BJ (cell line): Measurements from ENCODE around the gene APBB1IP. TPM values are rescaled to one million over a fixed set of nuclear protein-coding genes. Genes with fewer than 3 reads are reported as not detected.

Experiments used
- CTCF ChIA-PET: fragments of 350-600 bp; formaldehyde crosslinking; extraction: SDS; loops from one replicate; lab custom pipeline; 2021; ENCODE audit warnings: antibody characterized with exemption, inconsistent platforms; lab: Yijun Ruan, JAX
- POLR2A ChIA-PET: fragments of 300-600 bp; sonication (Branson Sonifier 250); formaldehyde crosslinking; extraction: SDS; loops from one replicate; lab custom pipeline; 2021; ENCODE audit warnings: antibody characterized with exemption; lab: Charles Lee
- DNase-seq: peaks from one replicate; pipeline ENCODE4 v3.0.0-alpha.2; 2011; ENCODE audit warnings: low read depth
- H3K27me3 ChIP-seq: 2 replicates; pipeline ENCODE4 v1.6.0; 2011; ENCODE audit warnings: low read length; ENCODE audit not compliant: control insufficient read depth, insufficient read depth
- H3K36me3 ChIP-seq: 2 replicates; pipeline ENCODE4 v1.5.1; 2011; ENCODE audit warnings: low read length; ENCODE audit not compliant: control insufficient read depth, insufficient read depth
- H3K4me3 ChIP-seq: 2 replicates; pipeline ENCODE4 v1.5.1; 2011; ENCODE audit warnings: low read depth, mild to moderate bottlenecking, control low read depth, low read length
- CTCF ChIP-seq: IDR thresholded peaks from 2 replicates; pipeline ENCODE4 v1.5.1; 2011; ENCODE audit warnings: low read depth, mild to moderate bottlenecking, control low read depth, inconsistent platforms, low read length, moderate library complexity; ENCODE audit not compliant: insufficient read depth
- polyA plus RNA-seq: library from polyadenylated mRNA; depleted of rRNA; stranded (reverse); fragments of >200 nt; gene quantifications from 2 replicates; pipeline ENCODE4 v1.2.3, GENCODE V29; 2011

APBB1IP gene
- polyA plus RNA-seq, 1 experiment: 4.3 TPM

- DNase-seq: no peak
- CTCF ChIA-PET: interaction anchor here (0.5 to 1.0 kb wide), 3 partner anchors 8 to 1776 kb away, joined by 3 to 5 read pairs (median 4); no protein-coding TSS in a partner anchor
- POLR2A ChIA-PET: no interaction called here
- no peak for TF ChIP-seq CTCF
- H3K4me3 ChIP-seq: no peak overlapping the region
- H3K27me3 ChIP-seq: no peaks in the 10 kb centered on the region
- H3K36me3 ChIP-seq: no peaks in the 10 kb centered on the region
Measured at GRCh38 chr10:26448706-26449435, 10.7 kb downstream of the APBB1IP start.

DNA sequence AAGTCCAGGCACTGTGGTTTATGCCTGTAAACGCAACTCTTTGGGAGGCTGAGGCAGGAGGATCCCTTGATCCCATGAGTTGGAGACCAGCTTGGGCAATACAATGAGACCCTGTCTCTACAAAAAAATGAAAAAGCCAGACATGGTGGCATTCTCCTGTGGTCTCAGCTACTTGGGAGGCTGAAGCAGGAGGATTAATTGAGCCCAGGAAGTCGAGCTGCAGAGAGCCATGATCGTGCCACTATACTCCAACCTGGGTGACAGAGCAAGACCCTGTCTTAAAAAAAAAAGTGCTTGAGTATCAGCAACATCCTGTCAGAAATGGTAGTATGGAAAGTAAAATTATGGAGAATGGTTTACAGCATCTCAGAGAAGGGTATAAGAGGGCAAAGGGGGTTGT lies 11.6 kb downstream of the APBB1IP start:
- Histone ChIP-seq H3K4me3 (no peak overlapping the region), H3K27me3 (no peaks in the 10 kb centered on the region), H3K36me3 (no peaks in the 10 kb centered on the region)
- TF ChIP-seq CTCF: no peak
- ChIA-PET CTCF (interaction anchor here (1.0 kb wide), 1 partner anchor 9 kb away, joined by 3 read pairs; no protein-coding TSS in a partner anchor), POLR2A (no interaction called here)
- no peak for DNase-seq

DNA sequence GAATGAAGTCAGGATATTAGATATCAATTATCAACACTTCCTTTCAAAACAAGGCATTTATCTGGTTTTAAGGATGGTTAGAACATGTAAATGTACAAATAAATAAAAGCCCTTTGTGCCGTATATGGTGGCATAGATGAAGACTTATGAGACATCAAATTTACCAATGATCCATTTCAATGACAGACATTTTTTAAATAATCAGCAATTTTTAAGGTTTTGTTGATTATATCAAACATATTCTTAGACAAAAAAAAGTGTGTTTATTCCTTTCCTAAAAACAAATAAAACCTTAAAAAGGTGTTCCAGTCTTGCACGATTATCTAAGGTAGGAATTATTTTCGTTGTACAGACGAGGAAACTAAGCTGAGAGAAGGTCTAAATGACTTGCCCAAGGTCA lies 13.8 kb downstream of the APBB1IP start:
- ChIA-PET POLR2A (no interaction called here), CTCF (interaction anchor here (0.9 to 1.3 kb wide), 2 partner anchors 16 to 21 kb away, joined by 3 to 4 read pairs; no protein-coding TSS in a partner anchor)
- Histone ChIP-seq H3K4me3 (no peak overlapping the region), H3K36me3 (no peaks in the 10 kb centered on the region), H3K27me3 (no peaks in the 10 kb centered on the region)
- DNase-seq: no peak
- no peak for TF ChIP-seq CTCF

- POLR2A ChIA-PET: no interaction called here
- no peaks in the 10 kb centered on the region for H3K27me3 ChIP-seq
- no peak for DNase-seq
- H3K36me3 ChIP-seq: no peaks in the 10 kb centered on the region
- no peak overlapping the region for H3K4me3 ChIP-seq
- TF ChIP-seq CTCF: no peak
- CTCF ChIA-PET: no interaction called here
Measured at GRCh38 chr10:26453850-26454249, 15.7 kb downstream of the APBB1IP start.

DNA sequence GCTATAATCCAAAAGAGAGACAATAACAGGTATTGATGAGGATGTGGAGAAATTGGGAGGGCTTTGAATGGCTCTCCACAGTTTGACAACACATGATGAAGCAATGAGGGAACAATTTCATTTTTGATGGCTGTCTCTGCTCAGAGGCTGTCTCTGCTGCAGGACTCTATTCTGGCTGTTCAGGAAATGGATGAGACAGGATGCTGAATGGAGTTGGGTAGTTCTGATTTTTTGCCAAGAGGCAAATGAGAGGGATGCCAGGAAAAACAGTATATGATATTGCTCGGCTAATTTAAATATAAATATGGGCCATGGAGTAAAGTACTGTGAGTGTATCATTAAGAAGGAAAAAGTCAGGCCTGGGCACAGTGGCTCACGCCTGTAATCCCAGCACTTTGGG lies 16.8 kb downstream of the APBB1IP start:
- ChIA-PET CTCF (no interaction called here), POLR2A (no interaction called here)
- Histone ChIP-seq H3K4me3 (no peak overlapping the region), H3K27me3 (no peaks in the 10 kb centered on the region), H3K36me3 (no peaks in the 10 kb centered on the region)
- no peak for TF ChIP-seq CTCF
- DNase-seq: no peak
